Measurements from ENCODE around the gene TPRG1. TPM values are rescaled to one million over a fixed set of nuclear protein-coding genes. Genes with fewer than 3 reads are reported as not detected.

The TPRG1 gene
- total and polyA plus RNA-seq, 7 experiments from 2014 or later, result 0.13 to 5.4 (median 1.3) TPM

GRCh38 chr3:189309400-189309975 lies 137.7 kb downstream of the TPRG1 start:
- H3K27me3 ChIP-seq (ENCODE audit: control insufficient read depth in 2 of 2, insufficient read depth in 2 of 2, low read length in 2 of 2), result no peaks in the 10 kb centered on the region
- peak overlapping the region in 3 of 9 donors; percentile 54 to 88 (median 87) for H3K27ac Mint-ChIP-seq
- POLR2A ChIA-PET, result interaction anchor here (0.6 kb wide), 2 partner anchors 99 to 1262 kb away, joined by 3 to 5 read pairs; no protein-coding TSS in a partner anchor
- intact Hi-C loops (cut with micrococcal nuclease), result loop anchor here in 1 of 2 donors (5.0 to 10.0 kb wide), 2 partner anchors 37 to 45 kb away; no protein-coding TSS in a partner anchor
- DNase-seq (no peak), ATAC-seq (no peak)
- H3K4me1 ChIP-seq (ENCODE audit: control insufficient read depth in 2 of 2, insufficient read depth in 2 of 2, low read length in 2 of 2), result peaks cover 0 to 7% of the 10 kb centered on the region in 2 donors
- H3K27ac ChIP-seq (ENCODE audit: low read depth, low read length), result no peak overlapping the region
- CTCF ChIA-PET, result no interaction called here
- peaks cover 7 to 57% (median 26%) of the 10 kb centered on the region in 7 donors for H3K4me1 Mint-ChIP-seq
- H3K36me3 Mint-ChIP-seq, result peaks cover 0 to 11% (median 0%) of the 10 kb centered on the region in 5 donors
- peaks cover 0 to 5% (median 0%) of the 10 kb centered on the region in 11 donors for H3K9me3 Mint-ChIP-seq
- no peaks in the 10 kb centered on the region for H3K9me3 ChIP-seq (ENCODE audit: control insufficient read depth in 2 of 3, low read length in 3 of 3)
- no peaks in the 10 kb centered on the region for H3K27me3 Mint-ChIP-seq
- H3K4me3 Mint-ChIP-seq, result peak overlapping the region in 1 of 10 donors; percentile 78
- H3K36me3 ChIP-seq (ENCODE audit: control insufficient read depth in 2 of 3, insufficient read depth in 3 of 3, low read length in 3 of 3), result no peaks in the 10 kb centered on the region
- H3K4me3 ChIP-seq (ENCODE audit: low read length), result no peak overlapping the region

- DNase-seq (no peak), ATAC-seq (no peak)
- Mint-ChIP-seq H3K36me3 (peaks cover 0 to 23% (median 0%) of the 10 kb centered on the region in 5 donors), H3K4me3 (peak overlapping the region in 1 of 10 donors; percentile 38), H3K9me3 (peaks cover 0 to 5% (median 0%) of the 10 kb centered on the region in 11 donors), H3K27me3 (no peaks in the 10 kb centered on the region), H3K4me1 (peaks cover 7 to 50% (median 18%) of the 10 kb centered on the region in 7 donors), H3K27ac (peak overlapping the region in 1 of 9 donors; percentile 13)
- ChIA-PET CTCF (interaction anchor here (0.5 to 1.6 kb wide), 2 partner anchors 10 to 12 kb away, joined by 4 to 5 read pairs; no protein-coding TSS in a partner anchor), POLR2A (interaction anchor here (0.6 kb wide), 1 partner anchor 35 kb away, joined by 6 read pairs; no protein-coding TSS in a partner anchor)
- H3K27me3 ChIP-seq (ENCODE audit: control insufficient read depth in 2 of 2, insufficient read depth in 2 of 2, low read length in 2 of 2), result no peaks in the 10 kb centered on the region
- H3K9me3 ChIP-seq (ENCODE audit: control insufficient read depth in 2 of 3, low read length in 3 of 3), result no peaks in the 10 kb centered on the region
- H3K4me3 ChIP-seq (ENCODE audit: low read length), result no peak overlapping the region
- H3K36me3 ChIP-seq (ENCODE audit: control insufficient read depth in 2 of 3, insufficient read depth in 3 of 3, low read length in 3 of 3), result no peaks in the 10 kb centered on the region
- peaks cover 0 to 5% of the 10 kb centered on the region in 2 donors for H3K4me1 ChIP-seq (ENCODE audit: control insufficient read depth in 2 of 2, insufficient read depth in 2 of 2, low read length in 2 of 2)
- no peak overlapping the region for H3K27ac ChIP-seq (ENCODE audit: low read depth, low read length)
- intact Hi-C loops (cut with micrococcal nuclease), result no loop called here
These were observed 139.8 kb downstream of the TPRG1 start for GRCh38 chr3:189311521-189311920.

GRCh38 chr3:189312866-189313265 lies 141.1 kb downstream of the TPRG1 start:
- H3K4me3 ChIP-seq (ENCODE audit: low read length), result no peak overlapping the region
- no peak overlapping the region for H3K27ac ChIP-seq (ENCODE audit: low read depth, low read length)
- H3K36me3 ChIP-seq (ENCODE audit: control insufficient read depth in 2 of 3, insufficient read depth in 3 of 3, low read length in 3 of 3), result no peaks in the 10 kb centered on the region
- no peaks in the 10 kb centered on the region for H3K9me3 ChIP-seq (ENCODE audit: control insufficient read depth in 2 of 3, low read length in 3 of 3)
- Mint-ChIP-seq H3K9me3 (peaks cover 0 to 5% (median 0%) of the 10 kb centered on the region in 11 donors), H3K4me1 (peaks cover 7 to 55% (median 28%) of the 10 kb centered on the region in 7 donors), H3K27ac (no peak overlapping the region), H3K36me3 (peaks cover 0 to 28% (median 0%) of the 10 kb centered on the region in 5 donors), H3K27me3 (no peaks in the 10 kb centered on the region), H3K4me3 (no peak overlapping the region)
- peaks cover 0 to 9% of the 10 kb centered on the region in 2 donors for H3K4me1 ChIP-seq (ENCODE audit: control insufficient read depth in 2 of 2, insufficient read depth in 2 of 2, low read length in 2 of 2)
- POLR2A ChIA-PET, result no interaction called here
- ATAC-seq (no peak), DNase-seq (no peak)
- no peaks in the 10 kb centered on the region for H3K27me3 ChIP-seq (ENCODE audit: control insufficient read depth in 2 of 2, insufficient read depth in 2 of 2, low read length in 2 of 2)
- CTCF ChIA-PET, result interaction anchor here (0.6 to 1.2 kb wide), 2 partner anchors 10 to 1574 kb away, joined by 3 read pairs; no protein-coding TSS in a partner anchor
- intact Hi-C loops (cut with micrococcal nuclease), result no loop called here

- ATAC-seq (no peak), DNase-seq (no peak)
- intact Hi-C loops (cut with micrococcal nuclease), result no loop called here
- Mint-ChIP-seq H3K4me1 (peaks cover 10 to 66% (median 39%) of the 10 kb centered on the region in 7 donors), H3K9me3 (peaks cover 0 to 13% (median 0%) of the 10 kb centered on the region in 11 donors), H3K27ac (peak overlapping the region in 2 of 9 donors; percentile 34 to 56), H3K36me3 (peaks cover 0 to 47% (median 0%) of the 10 kb centered on the region in 5 donors), H3K4me3 (peak overlapping the region in 5 of 10 donors; percentile 4 to 70 (median 9)), H3K27me3 (no peaks in the 10 kb centered on the region)
- Histone ChIP-seq H3K27me3 (ENCODE audit: control insufficient read depth in 2 of 2, insufficient read depth in 2 of 2, low read length in 2 of 2) (no peaks in the 10 kb centered on the region), H3K9me3 (ENCODE audit: control insufficient read depth in 2 of 3, low read length in 3 of 3) (no peaks in the 10 kb centered on the region), H3K36me3 (ENCODE audit: control insufficient read depth in 2 of 3, insufficient read depth in 3 of 3, low read length in 3 of 3) (no peaks in the 10 kb centered on the region), H3K4me3 (ENCODE audit: low read length) (no peak overlapping the region), H3K4me1 (ENCODE audit: control insufficient read depth in 2 of 2, insufficient read depth in 2 of 2, low read length in 2 of 2) (peaks cover 0 to 9% of the 10 kb centered on the region in 2 donors), H3K27ac (ENCODE audit: low read depth, low read length) (no peak overlapping the region)
- CTCF ChIA-PET, result interaction anchor here (1.0 kb wide), 1 partner anchor 20 kb away, joined by 4 read pairs; no protein-coding TSS in a partner anchor
- POLR2A ChIA-PET, result interaction anchor here (0.8 to 1.4 kb wide), 2 partner anchors 9 to 16 kb away, joined by 3 to 4 read pairs; no protein-coding TSS in a partner anchor
These were observed 144.7 kb downstream of the TPRG1 start for GRCh38 chr3:189316296-189317019.

- Mint-ChIP-seq H3K4me3 (no peak overlapping the region), H3K27ac (peak overlapping the region in 2 of 9 donors; percentile 3 to 29), H3K9me3 (peaks cover 0 to 20% (median 0%) of the 10 kb centered on the region in 11 donors), H3K36me3 (peaks cover 0 to 56% (median 6%) of the 10 kb centered on the region in 5 donors), H3K27me3 (no peaks in the 10 kb centered on the region), H3K4me1 (peaks cover 14 to 77% (median 53%) of the 10 kb centered on the region in 7 donors)
- no peaks in the 10 kb centered on the region for H3K36me3 ChIP-seq (ENCODE audit: control insufficient read depth in 2 of 3, insufficient read depth in 3 of 3, low read length in 3 of 3)
- ChIA-PET POLR2A (interaction anchor here (1.0 kb wide), 1 partner anchor 18 kb away, joined by 3 read pairs; no protein-coding TSS in a partner anchor), CTCF (no interaction called here)
- DNase-seq (no peak), ATAC-seq (no peak)
- no peaks in the 10 kb centered on the region for H3K27me3 ChIP-seq (ENCODE audit: control insufficient read depth in 2 of 2, insufficient read depth in 2 of 2, low read length in 2 of 2)
- intact Hi-C loops (cut with micrococcal nuclease), result no loop called here
- H3K9me3 ChIP-seq (ENCODE audit: control insufficient read depth in 2 of 3, low read length in 3 of 3), result no peaks in the 10 kb centered on the region
- peaks cover 0 to 9% of the 10 kb centered on the region in 2 donors for H3K4me1 ChIP-seq (ENCODE audit: control insufficient read depth in 2 of 2, insufficient read depth in 2 of 2, low read length in 2 of 2)
- H3K4me3 ChIP-seq (ENCODE audit: low read length), result no peak overlapping the region
- no peak overlapping the region for H3K27ac ChIP-seq (ENCODE audit: low read depth, low read length)
These were observed 146.1 kb downstream of the TPRG1 start for GRCh38 chr3:189317911-189318310.

- CTCF ChIA-PET, result interaction anchor here (1.2 to 2.0 kb wide), 3 partner anchors 9 to 48 kb away, joined by 3 to 7 read pairs (median 5); no protein-coding TSS in a partner anchor
These were observed 148.7 kb downstream of the TPRG1 start for GRCh38 chr3:189320511-189320910.

More at GRCh38 chr3:189320511-189320910, 148.7 kb downstream of the TPRG1 start:
- Histone ChIP-seq H3K4me3 (ENCODE audit: low read length) (no peak overlapping the region), H3K9me3 (ENCODE audit: control insufficient read depth in 2 of 3, low read length in 3 of 3) (no peaks in the 10 kb centered on the region), H3K36me3 (ENCODE audit: control insufficient read depth in 2 of 3, insufficient read depth in 3 of 3, low read length in 3 of 3) (no peaks in the 10 kb centered on the region), H3K27me3 (ENCODE audit: control insufficient read depth in 2 of 2, insufficient read depth in 2 of 2, low read length in 2 of 2) (no peaks in the 10 kb centered on the region), H3K27ac (ENCODE audit: low read depth, low read length) (no peak overlapping the region), H3K4me1 (ENCODE audit: control insufficient read depth in 2 of 2, insufficient read depth in 2 of 2, low read length in 2 of 2) (peaks cover 20 to 29% of the 10 kb centered on the region in 2 donors)
- intact Hi-C loops (cut with micrococcal nuclease), result loop anchor here (5.0 to 10.0 kb wide), 6 partner anchors 33 to 1583 kb away; no protein-coding TSS in a partner anchor
- Mint-ChIP-seq H3K9me3 (peaks cover 0 to 20% (median 0%) of the 10 kb centered on the region in 11 donors), H3K4me3 (no peak overlapping the region), H3K36me3 (peaks cover 0 to 58% (median 6%) of the 10 kb centered on the region in 5 donors), H3K27ac (no peak overlapping the region), H3K27me3 (peaks cover 0 to 4% (median 0%) of the 10 kb centered on the region in 5 donors), H3K4me1 (peaks cover 33 to 91% (median 77%) of the 10 kb centered on the region in 7 donors)
- POLR2A ChIA-PET, result interaction anchor here (1.3 kb wide), 1 partner anchor 18 kb away, joined by 4 read pairs; no protein-coding TSS in a partner anchor
- ATAC-seq (no peak), DNase-seq (no peak)
